Upper lobe of left lung (tissue), 4 donors: ENCODE results near the gene SLC4A2.

Experiments used
- POLR2A ChIP-seq, 4 donors: fragments of 450-650 bp; IDR thresholded peaks; one replicate each; pipeline ENCODE4 v1.5.1; 2016 to 2017; ENCODE audit warnings: antibody characterized with exemption in 4 of 4, mild to moderate bottlenecking in 2 of 4
- POLR2AphosphoS5 ChIP-seq, 2 donors: sonication (generic); formaldehyde crosslinking; IDR thresholded peaks; one replicate each; pipeline ENCODE4 v1.5.1; 2017; ENCODE audit warnings: antibody characterized with exemption in 2 of 2

- TF ChIP-seq POLR2AphosphoS5 (IDR thresholded peaks at IDR 0.05): no peak
- no peak for TF ChIP-seq POLR2A (IDR thresholded peaks at IDR 0.05)
These were observed 55.9 kb downstream of the SLC4A2 start for GRCh38 chr7:151115121-151115835.
